Osteocyte (in vitro differentiated cells): ENCODE results near the gene SEC22A. TPM values are rescaled to one million over a fixed set of nuclear protein-coding genes. Genes with fewer than 3 reads are reported as not detected.
"Not testable (repeated sequence)": the region's sequence is repeated elsewhere in the genome, so short reads cannot be mapped to it uniquely, and the experiment has no call there.

Experiments
- DNase-seq: peaks from one replicate; pipeline ENCODE4 v3.0.0; 2021; ENCODE audit warnings: mixed read lengths; ENCODE audit not compliant: unreplicated experiment; ENCODE audit errors: extremely low spot score
- H3K27ac Mint-ChIP-seq: one replicate; pipeline ENCODE4 v1.8.0; 2021; ENCODE audit warnings: mild to moderate bottlenecking, mixed read lengths; ENCODE audit not compliant: unreplicated experiment
- H3K27me3 Mint-ChIP-seq: one replicate; pipeline ENCODE4 v1.8.0; 2021; ENCODE audit warnings: mixed read lengths; ENCODE audit not compliant: unreplicated experiment
- H3K36me3 Mint-ChIP-seq: one replicate; pipeline ENCODE4 v1.8.0; 2021; ENCODE audit warnings: mixed read lengths; ENCODE audit not compliant: unreplicated experiment
- H3K4me1 Mint-ChIP-seq: one replicate; pipeline ENCODE4 v1.8.0; 2021; ENCODE audit warnings: mixed read lengths; ENCODE audit not compliant: unreplicated experiment
- H3K4me3 Mint-ChIP-seq: one replicate; pipeline ENCODE4 v1.8.0; 2021; ENCODE audit warnings: mild to moderate bottlenecking, moderate library complexity, mixed read lengths; ENCODE audit not compliant: unreplicated experiment
- H3K9me3 Mint-ChIP-seq: one replicate; pipeline ENCODE4 v1.8.0; 2021; ENCODE audit warnings: mixed read lengths; ENCODE audit not compliant: unreplicated experiment
- total RNA-seq: library from RNA; stranded (reverse); gene quantifications from 2 replicates; pipeline ENCODE4 v1.2.1, GENCODE V29; 2021
- TF ChIP-seq, protein P1 (sequence below): fragments of 200-600 bp; sonication (generic); IDR thresholded peaks from 2 replicates; pipeline ENCODE4 v1.5.0; 2021; ENCODE audit warnings: antibody characterized with exemption, mild to moderate bottlenecking, moderate library complexity

The SEC22A gene
- total RNA-seq, 1 donor from 2014 or later: 19.1 TPM

DNA sequence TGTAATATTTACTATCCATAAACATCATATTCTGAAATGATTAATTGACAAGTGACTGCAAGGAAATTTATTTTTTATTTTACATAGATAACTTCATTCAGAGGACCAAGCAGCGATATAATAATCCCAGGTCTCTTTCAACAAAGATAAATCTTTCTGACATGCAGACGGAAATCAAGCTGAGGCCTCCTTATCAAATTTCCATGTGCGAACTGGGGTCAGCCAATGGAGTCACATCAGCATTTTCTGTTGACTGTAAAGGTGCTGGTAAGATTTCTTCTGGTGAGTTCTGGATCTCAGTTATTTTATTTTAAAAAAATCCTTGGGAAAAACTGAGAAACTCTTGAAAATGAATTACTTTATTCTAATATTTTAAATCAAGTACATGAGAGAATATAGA lies 23.3 kb downstream of the SEC22A start:
- TF ChIP-seq, protein P1, sequence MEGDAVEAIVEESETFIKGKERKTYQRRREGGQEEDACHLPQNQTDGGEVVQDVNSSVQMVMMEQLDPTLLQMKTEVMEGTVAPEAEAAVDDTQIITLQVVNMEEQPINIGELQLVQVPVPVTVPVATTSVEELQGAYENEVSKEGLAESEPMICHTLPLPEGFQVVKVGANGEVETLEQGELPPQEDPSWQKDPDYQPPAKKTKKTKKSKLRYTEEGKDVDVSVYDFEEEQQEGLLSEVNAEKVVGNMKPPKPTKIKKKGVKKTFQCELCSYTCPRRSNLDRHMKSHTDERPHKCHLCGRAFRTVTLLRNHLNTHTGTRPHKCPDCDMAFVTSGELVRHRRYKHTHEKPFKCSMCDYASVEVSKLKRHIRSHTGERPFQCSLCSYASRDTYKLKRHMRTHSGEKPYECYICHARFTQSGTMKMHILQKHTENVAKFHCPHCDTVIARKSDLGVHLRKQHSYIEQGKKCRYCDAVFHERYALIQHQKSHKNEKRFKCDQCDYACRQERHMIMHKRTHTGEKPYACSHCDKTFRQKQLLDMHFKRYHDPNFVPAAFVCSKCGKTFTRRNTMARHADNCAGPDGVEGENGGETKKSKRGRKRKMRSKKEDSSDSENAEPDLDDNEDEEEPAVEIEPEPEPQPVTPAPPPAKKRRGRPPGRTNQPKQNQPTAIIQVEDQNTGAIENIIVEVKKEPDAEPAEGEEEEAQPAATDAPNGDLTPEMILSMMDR: no peak
- H3K4me1 Mint-ChIP-seq: no peaks in the 10 kb centered on the region
- no peak overlapping the region for H3K4me3 Mint-ChIP-seq
- DNase-seq: no peak
- H3K27ac Mint-ChIP-seq: no peak overlapping the region
- H3K36me3 Mint-ChIP-seq: peaks cover 40% of the 10 kb centered on the region
- no peaks in the 10 kb centered on the region for H3K27me3 Mint-ChIP-seq
- H3K9me3 Mint-ChIP-seq: peaks cover 30% of the 10 kb centered on the region

DNA sequence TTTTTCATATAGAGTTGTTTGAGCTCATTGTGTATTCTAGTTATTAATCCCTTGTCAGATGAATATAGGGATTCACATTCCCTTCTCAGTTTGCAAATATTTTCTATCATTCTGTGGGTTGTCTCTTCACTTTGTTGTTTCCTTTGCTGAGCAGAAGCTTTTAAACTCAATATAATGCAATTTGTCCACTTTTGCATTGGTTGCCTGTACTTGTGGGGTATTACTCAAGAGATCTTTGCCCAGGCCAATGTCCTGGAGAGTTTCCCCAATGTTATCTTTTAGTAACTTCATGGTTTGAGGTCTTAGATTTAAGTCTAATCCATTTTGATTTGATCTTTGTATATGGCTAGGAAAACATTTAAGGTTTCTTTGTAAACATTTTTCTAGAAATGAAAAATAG lies 24.8 kb downstream of the SEC22A start:
- no peaks in the 10 kb centered on the region for H3K27me3 Mint-ChIP-seq

DNA sequence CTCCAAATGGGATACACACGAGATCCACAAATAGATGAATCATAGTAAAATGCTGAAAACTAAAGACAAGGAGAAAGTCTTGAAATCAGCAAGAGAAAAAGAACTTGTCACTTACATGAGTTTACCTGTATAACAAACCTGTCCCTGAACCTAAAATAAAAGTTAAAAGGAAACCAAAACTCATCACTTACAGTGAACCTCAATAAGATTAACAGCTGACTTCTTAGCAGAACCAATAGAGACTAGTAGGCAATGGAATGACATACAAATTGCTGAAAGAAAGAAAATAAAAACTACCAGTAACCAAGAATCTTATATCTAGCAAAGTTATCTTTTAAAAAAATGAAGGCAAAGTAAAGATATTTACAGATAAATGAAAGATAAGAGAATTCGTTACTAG lies 27.4 kb downstream of the SEC22A start:
- no peak for DNase-seq

More for the DNA sequence above, 24.8 kb downstream of the SEC22A start:
- peaks cover 11% of the 10 kb centered on the region for H3K4me1 Mint-ChIP-seq
- H3K4me3 Mint-ChIP-seq: no peak overlapping the region
- DNase-seq: no peak
- TF ChIP-seq, protein P1: no peak
- peaks cover 44% of the 10 kb centered on the region for H3K9me3 Mint-ChIP-seq
- no peak overlapping the region for H3K27ac Mint-ChIP-seq
- peaks cover 49% of the 10 kb centered on the region for H3K36me3 Mint-ChIP-seq

DNA sequence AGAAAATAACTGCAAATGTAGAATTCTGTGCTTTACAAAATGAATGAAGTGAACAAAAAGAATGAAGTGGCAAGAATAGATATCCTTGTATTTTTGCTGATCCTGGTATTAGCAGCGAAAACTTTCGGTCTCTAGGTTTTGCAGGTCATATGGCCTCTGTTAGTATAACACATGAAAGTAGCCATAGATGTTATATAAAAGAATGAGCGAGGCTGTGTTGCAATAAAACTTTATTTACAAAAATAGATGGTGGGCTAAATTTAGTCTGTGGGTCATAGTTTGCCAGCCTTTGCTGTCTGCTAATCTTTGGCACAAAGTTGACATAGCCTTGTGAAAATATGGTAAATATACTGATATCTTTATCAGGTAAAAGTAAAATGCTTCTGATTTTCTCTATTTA lies 35.2 kb downstream of the SEC22A start:
- Mint-ChIP-seq H3K4me1 (peaks cover 2% of the 10 kb centered on the region), H3K4me3 (no peak overlapping the region), H3K9me3 (peaks cover 9% of the 10 kb centered on the region), H3K27me3 (no peaks in the 10 kb centered on the region), H3K27ac (no peak overlapping the region), H3K36me3 (peaks cover 50% of the 10 kb centered on the region)
- DNase-seq: no peak
- TF ChIP-seq, protein P1: no peak

More for the DNA sequence above, 27.4 kb downstream of the SEC22A start:
- peaks cover 45% of the 10 kb centered on the region for H3K9me3 Mint-ChIP-seq
- peaks cover 51% of the 10 kb centered on the region for H3K36me3 Mint-ChIP-seq
- TF ChIP-seq, protein P1: no peak
- H3K4me1 Mint-ChIP-seq: peaks cover 15% of the 10 kb centered on the region
- no peaks in the 10 kb centered on the region for H3K27me3 Mint-ChIP-seq
- no peak overlapping the region for H3K27ac Mint-ChIP-seq
- H3K4me3 Mint-ChIP-seq: no peak overlapping the region

DNA sequence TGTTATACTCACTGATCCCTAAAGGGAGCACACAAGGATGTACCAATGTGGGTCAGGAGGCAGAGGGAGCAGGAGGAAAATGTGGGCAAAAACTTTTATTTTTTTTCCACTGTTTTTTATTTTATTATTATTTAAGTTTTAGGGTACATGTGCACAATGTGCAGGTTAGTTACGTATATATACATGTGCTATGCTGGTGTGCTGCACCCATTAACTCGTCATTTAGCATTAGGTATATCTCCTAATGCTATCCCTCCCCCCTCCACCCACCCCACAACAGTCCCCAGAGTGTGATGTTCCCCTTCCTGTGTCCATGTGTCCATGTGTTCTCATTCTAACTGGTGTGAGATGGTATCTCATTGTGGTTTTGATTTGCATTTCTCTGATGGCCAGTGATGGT lies 37.4 kb downstream of the SEC22A start:
- H3K27me3 Mint-ChIP-seq, H3K4me3 Mint-ChIP-seq, H3K4me1 Mint-ChIP-seq, DNase-seq, H3K27ac Mint-ChIP-seq, H3K9me3 Mint-ChIP-seq: not testable (repeated sequence)
- H3K36me3 Mint-ChIP-seq: peaks cover 50% of the 10 kb centered on the region

DNA sequence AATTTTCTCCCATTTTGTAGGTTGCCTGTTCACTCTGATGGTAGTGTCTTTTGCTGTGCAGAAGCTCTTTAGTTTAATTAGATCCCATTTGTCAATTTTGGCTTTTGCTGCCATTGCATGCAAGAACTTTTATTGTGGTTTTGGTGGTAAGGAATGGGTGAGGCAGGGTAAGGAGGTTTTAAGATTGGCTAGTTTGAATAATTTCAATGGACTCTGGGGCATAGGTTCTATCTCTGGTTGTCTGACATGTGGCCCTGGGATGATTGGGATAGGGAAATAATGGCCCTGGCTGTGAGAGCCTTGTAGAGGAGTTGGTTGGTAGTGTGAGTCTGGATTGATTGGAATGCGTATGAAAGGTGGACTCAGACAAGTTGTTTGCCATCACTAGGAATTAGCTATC lies 38.0 kb downstream of the SEC22A start:
- H3K36me3 Mint-ChIP-seq: peaks cover 49% of the 10 kb centered on the region
- H3K9me3 Mint-ChIP-seq: peaks cover 9% of the 10 kb centered on the region
- DNase-seq: no peak
- TF ChIP-seq, protein P1: no peak
- H3K27ac Mint-ChIP-seq: no peak overlapping the region
- peaks cover 2% of the 10 kb centered on the region for H3K4me1 Mint-ChIP-seq
- H3K4me3 Mint-ChIP-seq: no peak overlapping the region
- H3K27me3 Mint-ChIP-seq: no peaks in the 10 kb centered on the region
